GM23338 (cell line): ENCODE data around the gene NDUFV2. TPM values are rescaled to one million over a fixed set of nuclear protein-coding genes. Genes with fewer than 3 reads are reported as not detected.

Source experiments
- ATAC-seq: fragments of 200-7000 bp; cut with Tn5 transposase; 3 replicates; pipeline ENCODE4 v1.9.1; 2020
- DNase-seq: peaks from one replicate; pipeline ENCODE4 v3.0.0-alpha.2; 2015; ENCODE audit warnings: low spot score
- H2AFZ ChIP-seq: fragments of 200-600 bp; sonication (generic); 2 replicates; pipeline ENCODE4 v1.8.0; 2016; ENCODE audit warnings: antibody characterized with exemption, mild to moderate bottlenecking, moderate library complexity
- H3F3A ChIP-seq: fragments of 200-600 bp; sonication (generic); replicated peaks from 2 replicates; pipeline ENCODE4 v1.8.0; 2017; ENCODE audit warnings: antibody characterized with exemption, mixed run types, low read depth
- H3K27ac ChIP-seq: fragments of 200-600 bp; sonication (generic); 2 replicates; pipeline ENCODE4 v1.6.1; 2016; ENCODE audit warnings: low read depth
- H3K27me3 ChIP-seq: fragments of 200-600 bp; sonication (generic); 2 replicates; pipeline ENCODE4 v1.8.0; 2016; ENCODE audit warnings: mild to moderate bottlenecking, mixed run types, moderate library complexity; ENCODE audit not compliant: insufficient read depth
- H3K36me3 ChIP-seq: fragments of 200-600 bp; sonication (generic); 2 replicates; pipeline ENCODE4 v1.8.0; 2016; ENCODE audit warnings: mild to moderate bottlenecking; ENCODE audit not compliant: insufficient read depth
- H3K4me1 ChIP-seq: fragments of 200-600 bp; sonication (generic); 2 replicates; pipeline ENCODE4 v1.8.0; 2016; ENCODE audit warnings: mild to moderate bottlenecking, moderate library complexity; ENCODE audit not compliant: insufficient read depth
- H3K4me2 ChIP-seq: fragments of 200-600 bp; sonication (generic); 2 replicates; pipeline ENCODE4 v1.7.1; 2017; ENCODE audit warnings: mixed run types
- H3K4me3 ChIP-seq: fragments of 200-600 bp; sonication (generic); 2 replicates; pipeline ENCODE4 v1.6.1; 2016; ENCODE audit warnings: mixed run types
- H3K79me2 ChIP-seq: fragments of 200-600 bp; sonication (generic); replicated peaks from 2 replicates; pipeline ENCODE4 v1.8.0; 2017; ENCODE audit warnings: mild to moderate bottlenecking; ENCODE audit not compliant: insufficient read depth
- H3K9me2 ChIP-seq: fragments of 200-600 bp; sonication (generic); 2 replicates; pipeline ENCODE4 v1.8.0; 2017; ENCODE audit not compliant: insufficient read depth
- H4K20me1 ChIP-seq: fragments of 200-600 bp; sonication (generic); replicated peaks from 2 replicates; pipeline ENCODE4 v1.8.0; 2017; ENCODE audit warnings: mild to moderate bottlenecking; ENCODE audit not compliant: insufficient read depth
- H3K27ac Mint-ChIP-seq: 2 replicates; pipeline ENCODE4 v1.8.0; 2020; ENCODE audit warnings: inconsistent platforms, mild to moderate bottlenecking, moderate library complexity, mixed read lengths
- H3K27me3 Mint-ChIP-seq: 3 replicates; pipeline ENCODE4 v1.8.0; 2022; ENCODE audit warnings: low read depth, mild to moderate bottlenecking, moderate library complexity, mixed read lengths, inconsistent platforms; ENCODE audit not compliant: insufficient read depth, poor library complexity
- H3K36me3 Mint-ChIP-seq: 3 replicates; pipeline ENCODE4 v1.8.0; 2021; ENCODE audit warnings: low read depth, mild to moderate bottlenecking, inconsistent platforms, moderate library complexity, mixed read lengths
- H3K4me1 Mint-ChIP-seq: 3 replicates; pipeline ENCODE4 v1.8.0; 2020; ENCODE audit warnings: mild to moderate bottlenecking, inconsistent platforms, mixed read lengths
- H3K4me3 Mint-ChIP-seq: 3 replicates; pipeline ENCODE4 v1.8.0; 2021; ENCODE audit warnings: moderate library complexity, mild to moderate bottlenecking, inconsistent platforms, mixed read lengths
- H3K9me3 Mint-ChIP-seq: 3 replicates; pipeline ENCODE4 v1.8.0; 2020; ENCODE audit warnings: moderate library complexity, mild to moderate bottlenecking, inconsistent platforms, mixed read lengths
- CREB1 ChIP-seq: fragments of 250-450 bp; sonication (Bioruptor Pico); IDR thresholded peaks from 2 replicates; pipeline ENCODE4 v1.5.0; 2020; ENCODE audit warnings: low read depth, mild to moderate bottlenecking, moderate library complexity
- EZH2 ChIP-seq: fragments of 200-600 bp; sonication (generic); IDR thresholded peaks from one replicate; pipeline ENCODE4 v1.8.0; 2017; ENCODE audit warnings: antibody characterized with exemption, mild to moderate bottlenecking, low read depth; ENCODE audit not compliant: unreplicated experiment
- EZH2phosphoT487 ChIP-seq: fragments of 200-600 bp; sonication (generic); IDR thresholded peaks from one replicate; pipeline ENCODE4 v1.8.1; 2018; ENCODE audit warnings: antibody characterized with exemption; ENCODE audit not compliant: unreplicated experiment
- JUNB ChIP-seq: IDR thresholded peaks from one replicate; pipeline ENCODE4 v1.6.1; 2016; ENCODE audit warnings: antibody characterized with exemption; ENCODE audit not compliant: unreplicated experiment
- NANOG ChIP-seq: IDR thresholded peaks from 2 replicates; pipeline ENCODE4 v1.6.1; 2016; ENCODE audit warnings: antibody characterized with exemption, borderline replicate concordance
- POLR2AphosphoS5 ChIP-seq: IDR thresholded peaks from 2 replicates; pipeline ENCODE4 v1.6.1; 2016; ENCODE audit warnings: antibody characterized with exemption, low read depth
- STAT1 ChIP-seq: IDR thresholded peaks from one replicate; pipeline ENCODE4 v1.6.1; 2016; ENCODE audit warnings: antibody characterized with exemption; ENCODE audit not compliant: unreplicated experiment
- ZNF114 ChIP-seq: fragments of 250-450 bp; sonication (Bioruptor Pico); IDR thresholded peaks from 2 replicates; pipeline ENCODE4 v1.5.0; 2020; ENCODE audit warnings: mild to moderate bottlenecking, moderate library complexity
- ZNF331 ChIP-seq: fragments of 250-450 bp; sonication (Bioruptor Pico); IDR thresholded peaks from 2 replicates; pipeline ENCODE4 v1.5.0; 2020; ENCODE audit warnings: low read depth, mild to moderate bottlenecking, moderate library complexity
- polyA plus RNA-seq: library from polyadenylated mRNA; unstranded; fragments of >200 nt; fragmentation: Nextera tagmentation; extraction: Ambion mirVana; gene quantifications from 2 replicates; pipeline ENCODE4 v1.2.1, GENCODE V29; 2016
- total RNA-seq: library from RNA; depleted of rRNA; stranded (reverse); fragments of >200 nt; shearing (Covaris generic); gene quantifications from 2 replicates; pipeline ENCODE4 v1.2.3, GENCODE V29; 2014
- TF ChIP-seq, protein P1 (sequence below): IDR thresholded peaks from one replicate; pipeline ENCODE4 v1.6.1; 2018; ENCODE audit warnings: antibody characterized with exemption; ENCODE audit not compliant: unreplicated experiment
- TF ChIP-seq, protein P2 (sequence below), 2 experiments: fragments of 200-600 bp in 1 of 2; sonication (generic) in 1 of 2; conservative IDR thresholded peaks; 2 replicates each; pipeline versions ENCODE4 v1.5.1 to v1.6.1; 2016 to 2017; ENCODE audit warnings: antibody characterized with exemption in 2 of 2, low read depth in 2 of 2, mild to moderate bottlenecking in 2 of 2, moderate library complexity in 1 of 2
- TF ChIP-seq, protein P3 (sequence below): IDR thresholded peaks from 2 replicates; pipeline ENCODE4 v1.6.1; 2016; ENCODE audit warnings: antibody characterized with exemption
- TF ChIP-seq, protein P4 (sequence below): fragments of 250-450 bp; sonication (Bioruptor Pico); IDR thresholded peaks from 2 replicates; pipeline ENCODE4 v1.5.0; 2020; ENCODE audit warnings: mild to moderate bottlenecking, moderate library complexity

The NDUFV2 gene
- total and polyA plus RNA-seq, 2 experiments from 2014 or later, result 157 to 577 TPM

DNA sequence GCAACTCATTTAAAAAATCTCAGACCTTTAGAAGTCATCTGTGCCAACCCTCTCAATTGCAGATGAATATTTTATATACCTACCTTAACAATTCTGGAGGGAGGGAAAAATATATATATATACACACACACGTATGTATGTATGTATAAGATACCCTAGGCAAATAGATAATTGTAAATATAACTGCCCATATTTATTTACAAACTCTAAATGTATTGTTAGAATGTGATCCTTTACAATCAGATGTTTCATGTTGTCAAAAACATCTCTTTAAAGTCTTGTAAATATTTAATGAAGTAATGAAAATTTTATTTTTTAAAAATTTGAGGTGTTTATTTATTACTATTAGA lies 45.7 kb downstream of the NDUFV2 start:
- Histone ChIP-seq H4K20me1 (peaks cover 10% of the 10 kb centered on the region; the same call in 1 of the 2 replicates), H3F3A (no peaks in the 10 kb centered on the region), H3K4me3 (no peak overlapping the region), H3K36me3 (no peaks in the 10 kb centered on the region), H3K27me3 (no peaks in the 10 kb centered on the region), H3K9me2 (no peaks in the 10 kb centered on the region), H3K4me2 (no peak overlapping the region), H3K79me2 (peaks cover 91% of the 10 kb centered on the region), H3K27ac (no peak overlapping the region), H3K4me1 (no peaks in the 10 kb centered on the region), H2AFZ (no peak overlapping the region)
- DNase-seq (no peak), ATAC-seq (no peak)
- Mint-ChIP-seq H3K36me3 (no peaks in the 10 kb centered on the region), H3K9me3 (no peaks in the 10 kb centered on the region), H3K27ac (no peak overlapping the region), H3K4me3 (no peak overlapping the region), H3K27me3 (peaks cover 3% of the 10 kb centered on the region), H3K4me1 (peaks cover 17% of the 10 kb centered on the region)
- TF ChIP-seq EZH2, result no peak
- TF ChIP-seq, protein P1, sequence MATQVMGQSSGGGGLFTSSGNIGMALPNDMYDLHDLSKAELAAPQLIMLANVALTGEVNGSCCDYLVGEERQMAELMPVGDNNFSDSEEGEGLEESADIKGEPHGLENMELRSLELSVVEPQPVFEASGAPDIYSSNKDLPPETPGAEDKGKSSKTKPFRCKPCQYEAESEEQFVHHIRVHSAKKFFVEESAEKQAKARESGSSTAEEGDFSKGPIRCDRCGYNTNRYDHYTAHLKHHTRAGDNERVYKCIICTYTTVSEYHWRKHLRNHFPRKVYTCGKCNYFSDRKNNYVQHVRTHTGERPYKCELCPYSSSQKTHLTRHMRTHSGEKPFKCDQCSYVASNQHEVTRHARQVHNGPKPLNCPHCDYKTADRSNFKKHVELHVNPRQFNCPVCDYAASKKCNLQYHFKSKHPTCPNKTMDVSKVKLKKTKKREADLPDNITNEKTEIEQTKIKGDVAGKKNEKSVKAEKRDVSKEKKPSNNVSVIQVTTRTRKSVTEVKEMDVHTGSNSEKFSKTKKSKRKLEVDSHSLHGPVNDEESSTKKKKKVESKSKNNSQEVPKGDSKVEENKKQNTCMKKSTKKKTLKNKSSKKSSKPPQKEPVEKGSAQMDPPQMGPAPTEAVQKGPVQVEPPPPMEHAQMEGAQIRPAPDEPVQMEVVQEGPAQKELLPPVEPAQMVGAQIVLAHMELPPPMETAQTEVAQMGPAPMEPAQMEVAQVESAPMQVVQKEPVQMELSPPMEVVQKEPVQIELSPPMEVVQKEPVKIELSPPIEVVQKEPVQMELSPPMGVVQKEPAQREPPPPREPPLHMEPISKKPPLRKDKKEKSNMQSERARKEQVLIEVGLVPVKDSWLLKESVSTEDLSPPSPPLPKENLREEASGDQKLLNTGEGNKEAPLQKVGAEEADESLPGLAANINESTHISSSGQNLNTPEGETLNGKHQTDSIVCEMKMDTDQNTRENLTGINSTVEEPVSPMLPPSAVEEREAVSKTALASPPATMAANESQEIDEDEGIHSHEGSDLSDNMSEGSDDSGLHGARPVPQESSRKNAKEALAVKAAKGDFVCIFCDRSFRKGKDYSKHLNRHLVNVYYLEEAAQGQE, result no peak
- TF ChIP-seq, protein P2, sequence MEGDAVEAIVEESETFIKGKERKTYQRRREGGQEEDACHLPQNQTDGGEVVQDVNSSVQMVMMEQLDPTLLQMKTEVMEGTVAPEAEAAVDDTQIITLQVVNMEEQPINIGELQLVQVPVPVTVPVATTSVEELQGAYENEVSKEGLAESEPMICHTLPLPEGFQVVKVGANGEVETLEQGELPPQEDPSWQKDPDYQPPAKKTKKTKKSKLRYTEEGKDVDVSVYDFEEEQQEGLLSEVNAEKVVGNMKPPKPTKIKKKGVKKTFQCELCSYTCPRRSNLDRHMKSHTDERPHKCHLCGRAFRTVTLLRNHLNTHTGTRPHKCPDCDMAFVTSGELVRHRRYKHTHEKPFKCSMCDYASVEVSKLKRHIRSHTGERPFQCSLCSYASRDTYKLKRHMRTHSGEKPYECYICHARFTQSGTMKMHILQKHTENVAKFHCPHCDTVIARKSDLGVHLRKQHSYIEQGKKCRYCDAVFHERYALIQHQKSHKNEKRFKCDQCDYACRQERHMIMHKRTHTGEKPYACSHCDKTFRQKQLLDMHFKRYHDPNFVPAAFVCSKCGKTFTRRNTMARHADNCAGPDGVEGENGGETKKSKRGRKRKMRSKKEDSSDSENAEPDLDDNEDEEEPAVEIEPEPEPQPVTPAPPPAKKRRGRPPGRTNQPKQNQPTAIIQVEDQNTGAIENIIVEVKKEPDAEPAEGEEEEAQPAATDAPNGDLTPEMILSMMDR (conservative IDR thresholded peaks at IDR 0.05; ENCODE audit: low read depth in 2 of 2), result no peak
- no peak for TF ChIP-seq JUNB
- TF ChIP-seq POLR2AphosphoS5, result no peak
- no peak for TF ChIP-seq NANOG
- TF ChIP-seq, protein P3, sequence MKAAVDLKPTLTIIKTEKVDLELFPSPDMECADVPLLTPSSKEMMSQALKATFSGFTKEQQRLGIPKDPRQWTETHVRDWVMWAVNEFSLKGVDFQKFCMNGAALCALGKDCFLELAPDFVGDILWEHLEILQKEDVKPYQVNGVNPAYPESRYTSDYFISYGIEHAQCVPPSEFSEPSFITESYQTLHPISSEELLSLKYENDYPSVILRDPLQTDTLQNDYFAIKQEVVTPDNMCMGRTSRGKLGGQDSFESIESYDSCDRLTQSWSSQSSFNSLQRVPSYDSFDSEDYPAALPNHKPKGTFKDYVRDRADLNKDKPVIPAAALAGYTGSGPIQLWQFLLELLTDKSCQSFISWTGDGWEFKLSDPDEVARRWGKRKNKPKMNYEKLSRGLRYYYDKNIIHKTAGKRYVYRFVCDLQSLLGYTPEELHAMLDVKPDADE, result no peak
- no peak for TF ChIP-seq ZNF331 (CRISPR knock-in tag)
- TF ChIP-seq STAT1, result no peak
- no peak for TF ChIP-seq ZNF114 (CRISPR knock-in tag)
- no peak for TF ChIP-seq CREB1 (CRISPR knock-in tag)
- no peak for TF ChIP-seq EZH2phosphoT487
- TF ChIP-seq, protein P4, sequence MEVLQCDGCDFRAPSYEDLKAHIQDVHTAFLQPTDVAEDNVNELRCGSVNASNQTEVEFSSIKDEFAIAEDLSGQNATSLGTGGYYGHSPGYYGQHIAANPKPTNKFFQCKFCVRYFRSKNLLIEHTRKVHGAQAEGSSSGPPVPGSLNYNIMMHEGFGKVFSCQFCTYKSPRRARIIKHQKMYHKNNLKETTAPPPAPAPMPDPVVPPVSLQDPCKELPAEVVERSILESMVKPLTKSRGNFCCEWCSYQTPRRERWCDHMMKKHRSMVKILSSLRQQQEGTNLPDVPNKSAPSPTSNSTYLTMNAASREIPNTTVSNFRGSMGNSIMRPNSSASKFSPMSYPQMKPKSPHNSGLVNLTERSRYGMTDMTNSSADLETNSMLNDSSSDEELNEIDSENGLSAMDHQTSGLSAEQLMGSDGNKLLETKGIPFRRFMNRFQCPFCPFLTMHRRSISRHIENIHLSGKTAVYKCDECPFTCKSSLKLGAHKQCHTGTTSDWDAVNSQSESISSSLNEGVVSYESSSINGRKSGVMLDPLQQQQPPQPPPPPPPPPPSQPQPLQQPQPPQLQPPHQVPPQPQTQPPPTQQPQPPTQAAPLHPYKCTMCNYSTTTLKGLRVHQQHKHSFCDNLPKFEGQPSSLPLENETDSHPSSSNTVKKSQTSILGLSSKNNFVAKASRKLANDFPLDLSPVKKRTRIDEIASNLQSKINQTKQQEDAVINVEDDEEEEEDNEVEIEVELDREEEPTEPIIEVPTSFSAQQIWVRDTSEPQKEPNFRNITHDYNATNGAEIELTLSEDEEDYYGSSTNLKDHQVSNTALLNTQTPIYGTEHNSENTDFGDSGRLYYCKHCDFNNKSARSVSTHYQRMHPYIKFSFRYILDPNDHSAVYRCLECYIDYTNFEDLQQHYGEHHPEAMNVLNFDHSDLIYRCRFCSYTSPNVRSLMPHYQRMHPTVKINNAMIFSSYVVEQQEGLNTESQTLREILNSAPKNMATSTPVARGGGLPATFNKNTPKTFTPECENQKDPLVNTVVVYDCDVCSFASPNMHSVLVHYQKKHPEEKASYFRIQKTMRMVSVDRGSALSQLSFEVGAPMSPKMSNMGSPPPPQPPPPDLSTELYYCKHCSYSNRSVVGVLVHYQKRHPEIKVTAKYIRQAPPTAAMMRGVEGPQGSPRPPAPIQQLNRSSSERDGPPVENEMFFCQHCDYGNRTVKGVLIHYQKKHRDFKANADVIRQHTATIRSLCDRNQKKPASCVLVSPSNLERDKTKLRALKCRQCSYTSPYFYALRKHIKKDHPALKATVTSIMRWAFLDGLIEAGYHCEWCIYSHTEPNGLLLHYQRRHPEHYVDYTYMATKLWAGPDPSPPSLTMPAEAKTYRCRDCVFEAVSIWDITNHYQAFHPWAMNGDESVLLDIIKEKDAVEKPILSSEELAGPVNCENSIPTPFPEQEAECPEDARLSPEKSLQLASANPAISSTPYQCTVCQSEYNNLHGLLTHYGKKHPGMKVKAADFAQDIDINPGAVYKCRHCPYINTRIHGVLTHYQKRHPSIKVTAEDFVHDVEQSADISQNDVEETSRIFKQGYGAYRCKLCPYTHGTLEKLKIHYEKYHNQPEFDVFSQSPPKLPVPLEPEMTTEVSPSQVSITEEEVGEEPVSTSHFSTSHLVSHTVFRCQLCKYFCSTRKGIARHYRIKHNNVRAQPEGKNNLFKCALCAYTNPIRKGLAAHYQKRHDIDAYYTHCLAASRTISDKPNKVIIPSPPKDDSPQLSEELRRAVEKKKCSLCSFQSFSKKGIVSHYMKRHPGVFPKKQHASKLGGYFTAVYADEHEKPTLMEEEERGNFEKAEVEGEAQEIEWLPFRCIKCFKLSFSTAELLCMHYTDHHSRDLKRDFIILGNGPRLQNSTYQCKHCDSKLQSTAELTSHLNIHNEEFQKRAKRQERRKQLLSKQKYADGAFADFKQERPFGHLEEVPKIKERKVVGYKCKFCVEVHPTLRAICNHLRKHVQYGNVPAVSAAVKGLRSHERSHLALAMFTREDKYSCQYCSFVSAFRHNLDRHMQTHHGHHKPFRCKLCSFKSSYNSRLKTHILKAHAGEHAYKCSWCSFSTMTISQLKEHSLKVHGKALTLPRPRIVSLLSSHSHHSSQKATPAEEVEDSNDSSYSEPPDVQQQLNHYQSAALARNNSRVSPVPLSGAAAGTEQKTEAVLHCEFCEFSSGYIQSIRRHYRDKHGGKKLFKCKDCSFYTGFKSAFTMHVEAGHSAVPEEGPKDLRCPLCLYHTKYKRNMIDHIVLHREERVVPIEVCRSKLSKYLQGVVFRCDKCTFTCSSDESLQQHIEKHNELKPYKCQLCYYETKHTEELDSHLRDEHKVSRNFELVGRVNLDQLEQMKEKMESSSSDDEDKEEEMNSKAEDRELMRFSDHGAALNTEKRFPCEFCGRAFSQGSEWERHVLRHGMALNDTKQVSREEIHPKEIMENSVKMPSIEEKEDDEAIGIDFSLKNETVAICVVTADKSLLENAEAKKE (CRISPR knock-in tag), result no peak
